Nephron (organoid): Measurements from ENCODE around the gene ADCY1.

Experiments used
- H3K27ac Mint-ChIP-seq, 3 experiments: 2 replicates each; pipeline ENCODE4 v1.8.0; 2020; ENCODE audit warnings: mixed read lengths in 3 of 3, mild to moderate bottlenecking in 2 of 3, moderate library complexity in 1 of 3
- H3K27me3 Mint-ChIP-seq: 2 replicates; pipeline ENCODE4 v1.8.0; 2021; ENCODE audit warnings: low read depth, mild to moderate bottlenecking, moderate library complexity, mixed read lengths
- H3K36me3 Mint-ChIP-seq: 2 replicates; pipeline ENCODE4 v1.8.0; 2020; ENCODE audit warnings: low read depth, mixed read lengths
- H3K4me1 Mint-ChIP-seq: 2 replicates; pipeline ENCODE4 v1.8.0; 2020; ENCODE audit warnings: mixed read lengths
- H3K4me3 Mint-ChIP-seq, 3 experiments: 2 replicates each; pipeline ENCODE4 v1.8.0; 2020; ENCODE audit warnings: mild to moderate bottlenecking in 3 of 3, mixed read lengths in 3 of 3, moderate library complexity in 2 of 3
- H3K9me3 Mint-ChIP-seq: 2 replicates; pipeline ENCODE4 v1.8.0; 2020; ENCODE audit warnings: mixed read lengths
- TF ChIP-seq, protein P1 (sequence below), 3 experiments: fragments of 200-600 bp; sonication (generic); IDR thresholded peaks; one replicate each; pipeline ENCODE4 v1.5.0; 2021; ENCODE audit warnings: antibody characterized with exemption in 3 of 3; ENCODE audit not compliant: unreplicated experiment in 3 of 3

The ADCY1 gene

DNA sequence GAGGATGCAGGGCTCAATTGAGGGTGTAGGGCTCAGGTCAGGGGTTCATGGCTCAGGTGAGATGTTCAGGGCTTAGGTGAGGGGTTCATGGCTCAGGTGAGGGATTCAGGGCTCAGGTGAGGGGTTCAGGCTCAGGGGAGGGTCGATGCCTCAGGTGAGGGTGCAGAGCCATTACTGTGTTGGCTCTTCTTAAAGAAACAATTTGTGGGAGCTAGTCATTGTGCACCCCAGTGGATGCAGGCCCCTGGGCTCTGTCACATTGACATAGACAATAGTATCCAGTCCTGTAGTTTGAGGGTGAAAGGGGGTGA lies 86.7 kb downstream of the ADCY1 start:
- Mint-ChIP-seq H3K36me3 (no peaks in the 10 kb centered on the region), H3K27ac (no peak overlapping the region), H3K27me3 (peaks cover 11% of the 10 kb centered on the region), H3K9me3 (no peaks in the 10 kb centered on the region), H3K4me1 (no peaks in the 10 kb centered on the region), H3K4me3 (no peak overlapping the region)
- TF ChIP-seq, protein P1, sequence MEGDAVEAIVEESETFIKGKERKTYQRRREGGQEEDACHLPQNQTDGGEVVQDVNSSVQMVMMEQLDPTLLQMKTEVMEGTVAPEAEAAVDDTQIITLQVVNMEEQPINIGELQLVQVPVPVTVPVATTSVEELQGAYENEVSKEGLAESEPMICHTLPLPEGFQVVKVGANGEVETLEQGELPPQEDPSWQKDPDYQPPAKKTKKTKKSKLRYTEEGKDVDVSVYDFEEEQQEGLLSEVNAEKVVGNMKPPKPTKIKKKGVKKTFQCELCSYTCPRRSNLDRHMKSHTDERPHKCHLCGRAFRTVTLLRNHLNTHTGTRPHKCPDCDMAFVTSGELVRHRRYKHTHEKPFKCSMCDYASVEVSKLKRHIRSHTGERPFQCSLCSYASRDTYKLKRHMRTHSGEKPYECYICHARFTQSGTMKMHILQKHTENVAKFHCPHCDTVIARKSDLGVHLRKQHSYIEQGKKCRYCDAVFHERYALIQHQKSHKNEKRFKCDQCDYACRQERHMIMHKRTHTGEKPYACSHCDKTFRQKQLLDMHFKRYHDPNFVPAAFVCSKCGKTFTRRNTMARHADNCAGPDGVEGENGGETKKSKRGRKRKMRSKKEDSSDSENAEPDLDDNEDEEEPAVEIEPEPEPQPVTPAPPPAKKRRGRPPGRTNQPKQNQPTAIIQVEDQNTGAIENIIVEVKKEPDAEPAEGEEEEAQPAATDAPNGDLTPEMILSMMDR (IDR thresholded peaks at IDR 0.05; ENCODE audit: unreplicated experiment in 3 of 3), result no peak

- Mint-ChIP-seq H3K9me3 (no peaks in the 10 kb centered on the region), H3K27ac (no peak overlapping the region), H3K4me3 (no peak overlapping the region), H3K36me3 (no peaks in the 10 kb centered on the region), H3K4me1 (no peaks in the 10 kb centered on the region), H3K27me3 (peaks cover 11% of the 10 kb centered on the region)
- TF ChIP-seq, protein P1 (IDR thresholded peaks at IDR 0.05; ENCODE audit: unreplicated experiment in 3 of 3), result no peak
These were observed 87.3 kb downstream of the ADCY1 start for GRCh38 chr7:45661302-45661995.

DNA sequence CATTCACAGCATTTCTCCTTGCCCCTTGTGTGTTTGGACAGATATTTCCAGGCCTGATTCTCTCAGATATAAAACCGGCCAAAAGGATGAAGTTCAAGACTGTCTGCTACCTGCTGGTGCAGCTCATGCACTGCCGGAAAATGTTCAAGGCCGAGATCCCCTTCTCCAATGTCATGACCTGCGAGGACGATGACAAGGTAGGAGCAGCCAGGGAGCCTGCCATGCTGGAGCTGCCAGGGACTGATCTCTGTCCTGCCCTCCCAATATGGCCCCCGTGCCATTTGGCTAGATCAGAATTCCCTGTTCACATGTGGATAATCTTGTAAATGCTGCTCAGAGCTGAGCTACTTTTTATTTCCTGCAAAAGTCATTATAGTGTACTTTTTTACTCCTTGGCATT lies 87.8 kb downstream of the ADCY1 start:
- H3K27ac Mint-ChIP-seq, result no peak overlapping the region
- TF ChIP-seq, protein P1 (IDR thresholded peaks at IDR 0.05; ENCODE audit: unreplicated experiment in 3 of 3), result no peak

GRCh38 chr7:45662540-45663166 lies 88.5 kb downstream of the ADCY1 start:
- Mint-ChIP-seq H3K36me3 (no peaks in the 10 kb centered on the region), H3K4me3 (no peak overlapping the region), H3K27ac (no peak overlapping the region), H3K4me1 (no peaks in the 10 kb centered on the region), H3K27me3 (peaks cover 11% of the 10 kb centered on the region), H3K9me3 (no peaks in the 10 kb centered on the region)
- TF ChIP-seq, protein P1 (IDR thresholded peaks at IDR 0.05; ENCODE audit: unreplicated experiment in 3 of 3), result no peak

More for the DNA sequence above, 87.8 kb downstream of the ADCY1 start:
- Mint-ChIP-seq H3K27me3 (peaks cover 11% of the 10 kb centered on the region), H3K4me3 (no peak overlapping the region), H3K36me3 (no peaks in the 10 kb centered on the region), H3K4me1 (no peaks in the 10 kb centered on the region), H3K9me3 (no peaks in the 10 kb centered on the region)

DNA sequence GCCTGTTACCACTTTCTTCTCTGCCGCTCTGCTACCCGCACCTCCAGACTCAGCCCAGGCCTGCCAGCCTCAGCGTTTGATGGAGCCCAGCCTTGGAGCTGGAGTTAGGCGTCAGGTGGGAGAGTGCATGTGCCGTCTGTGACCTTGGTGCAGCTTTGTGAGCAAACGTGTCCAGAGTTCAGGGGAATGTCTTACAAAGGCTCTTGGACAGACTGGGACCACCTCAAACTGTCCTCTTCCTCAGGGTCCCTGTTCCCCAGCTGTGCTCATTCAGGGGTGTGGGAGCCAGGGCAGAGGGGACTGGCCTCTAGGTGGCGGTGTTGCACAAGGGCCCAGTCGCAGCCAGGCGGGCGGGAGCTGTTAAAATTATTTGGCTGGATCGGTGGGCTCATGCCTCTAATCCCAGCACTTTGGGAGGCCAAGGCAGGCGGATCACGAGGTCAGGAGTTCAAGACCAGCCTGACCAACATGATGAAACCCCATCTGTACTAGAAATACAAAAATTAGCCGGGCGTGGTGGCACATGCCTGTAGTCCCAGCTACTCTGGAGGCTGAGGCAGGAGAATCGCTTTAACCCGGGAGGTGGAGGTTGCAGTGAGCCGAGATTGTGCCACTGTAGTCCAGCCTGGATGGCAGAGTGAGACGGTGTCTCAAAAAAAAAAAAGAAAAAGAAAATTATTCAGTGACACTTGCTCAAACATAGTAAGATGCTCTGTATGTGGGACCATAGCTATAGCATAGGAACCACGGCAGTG lies 89.2 kb downstream of the ADCY1 start:
- no peaks in the 10 kb centered on the region for H3K9me3 Mint-ChIP-seq
- H3K4me3 Mint-ChIP-seq, result no peak overlapping the region
- H3K27ac Mint-ChIP-seq, result no peak overlapping the region
- peaks cover 8% of the 10 kb centered on the region for H3K27me3 Mint-ChIP-seq
- TF ChIP-seq, protein P1 (IDR thresholded peaks at IDR 0.05; ENCODE audit: unreplicated experiment in 3 of 3), result peak in 1 of 3 experiments; percentile 22
- H3K4me1 Mint-ChIP-seq, result no peaks in the 10 kb centered on the region
- no peaks in the 10 kb centered on the region for H3K36me3 Mint-ChIP-seq
